ENCODE measurements around the gene AP1B1. TPM values are rescaled to one million over a fixed set of nuclear protein-coding genes. Genes with fewer than 3 reads are reported as not detected.
A peak's percentile ranks its signal among the peaks of the same experiment; 100 is the strongest.

The AP1B1 gene
- total RNA-seq, 1 experiment from 2014 or later: 119 TPM

GRCh38 chr22:29302681-29303465 lies 85.5 kb downstream of the AP1B1 start:
- peak; percentile 59 for DNase-seq
- Histone ChIP-seq H3K36me3 (replicated peaks; ENCODE audit: control insufficient read depth, insufficient read depth, low read length) (peaks cover 18% of the 10 kb centered on the region), H3K4me3 (ENCODE audit: insufficient read depth, low read depth, low read length) (no peak overlapping the region), H3K27me3 (ENCODE audit: control insufficient read depth, insufficient read depth, low read length) (no peaks in the 10 kb centered on the region)

- H3K4me3 ChIP-seq (ENCODE audit: insufficient read depth, low read depth, low read length): no peak overlapping the region
- no peaks in the 10 kb centered on the region for H3K27me3 ChIP-seq (ENCODE audit: control insufficient read depth, insufficient read depth, low read length)
- DNase-seq: no peak
- H3K36me3 ChIP-seq (replicated peaks; ENCODE audit: control insufficient read depth, insufficient read depth, low read length): peaks cover 24% of the 10 kb centered on the region
Observed at GRCh38 chr22:29302402-29302680, 86.0 kb downstream of the AP1B1 start.

GRCh38 chr22:29301716-29302401 lies 86.5 kb downstream of the AP1B1 start:
- peak; percentile 48 for DNase-seq
- H3K36me3 ChIP-seq (replicated peaks; ENCODE audit: control insufficient read depth, insufficient read depth, low read length): peaks cover 29% of the 10 kb centered on the region

GRCh38 chr22:29300807-29301601 lies 87.4 kb downstream of the AP1B1 start:
- H3K36me3 ChIP-seq (replicated peaks; ENCODE audit: control insufficient read depth, insufficient read depth, low read length): peaks cover 37% of the 10 kb centered on the region
- H3K4me3 ChIP-seq (ENCODE audit: insufficient read depth, low read depth, low read length): no peak overlapping the region
- peak; percentile 39 for DNase-seq
- H3K27me3 ChIP-seq (ENCODE audit: control insufficient read depth, insufficient read depth, low read length): no peaks in the 10 kb centered on the region

More at GRCh38 chr22:29301716-29302401, 86.5 kb downstream of the AP1B1 start:
- no peaks in the 10 kb centered on the region for H3K27me3 ChIP-seq (ENCODE audit: control insufficient read depth, insufficient read depth, low read length)
- no peak overlapping the region for H3K4me3 ChIP-seq (ENCODE audit: insufficient read depth, low read depth, low read length)

GRCh38 chr22:29300467-29300806 lies 87.9 kb downstream of the AP1B1 start:
- DNase-seq: no peak
- H3K4me3 ChIP-seq (ENCODE audit: insufficient read depth, low read depth, low read length): no peak overlapping the region
- H3K36me3 ChIP-seq (replicated peaks; ENCODE audit: control insufficient read depth, insufficient read depth, low read length): peaks cover 42% of the 10 kb centered on the region
- no peaks in the 10 kb centered on the region for H3K27me3 ChIP-seq (ENCODE audit: control insufficient read depth, insufficient read depth, low read length)

GRCh38 chr22:29299136-29299900 lies 89.1 kb downstream of the AP1B1 start:
- no peak for DNase-seq
- H3K27me3 ChIP-seq (ENCODE audit: control insufficient read depth, insufficient read depth, low read length): no peaks in the 10 kb centered on the region
- no peak overlapping the region for H3K4me3 ChIP-seq (ENCODE audit: insufficient read depth, low read depth, low read length)
- H3K36me3 ChIP-seq (replicated peaks; ENCODE audit: control insufficient read depth, insufficient read depth, low read length): peaks cover 47% of the 10 kb centered on the region

- peaks cover 51% of the 10 kb centered on the region for H3K36me3 ChIP-seq (replicated peaks; ENCODE audit: control insufficient read depth, insufficient read depth, low read length)
- no peak for DNase-seq
- H3K4me3 ChIP-seq (ENCODE audit: insufficient read depth, low read depth, low read length): no peak overlapping the region
- no peaks in the 10 kb centered on the region for H3K27me3 ChIP-seq (ENCODE audit: control insufficient read depth, insufficient read depth, low read length)
Observed at GRCh38 chr22:29298641-29299040, 89.7 kb downstream of the AP1B1 start.

GRCh38 chr22:29292379-29292778 lies 96.0 kb downstream of the AP1B1 start:
- no peaks in the 10 kb centered on the region for H3K27me3 ChIP-seq (ENCODE audit: control insufficient read depth, insufficient read depth, low read length)
- no peak overlapping the region for H3K4me3 ChIP-seq (ENCODE audit: insufficient read depth, low read depth, low read length)
- DNase-seq: no peak
- H3K36me3 ChIP-seq (replicated peaks; ENCODE audit: control insufficient read depth, insufficient read depth, low read length): peaks cover 64% of the 10 kb centered on the region

GRCh38 chr22:29291215-29291614 lies 97.2 kb downstream of the AP1B1 start:
- Histone ChIP-seq H3K36me3 (replicated peaks; ENCODE audit: control insufficient read depth, insufficient read depth, low read length) (peaks cover 58% of the 10 kb centered on the region), H3K27me3 (ENCODE audit: control insufficient read depth, insufficient read depth, low read length) (no peaks in the 10 kb centered on the region), H3K4me3 (ENCODE audit: insufficient read depth, low read depth, low read length) (no peak overlapping the region)
- DNase-seq: no peak

GRCh38 chr22:29290061-29290460 lies 98.3 kb downstream of the AP1B1 start:
- peaks cover 52% of the 10 kb centered on the region for H3K36me3 ChIP-seq (replicated peaks; ENCODE audit: control insufficient read depth, insufficient read depth, low read length)
- DNase-seq: no peak
- no peaks in the 10 kb centered on the region for H3K27me3 ChIP-seq (ENCODE audit: control insufficient read depth, insufficient read depth, low read length)
- H3K4me3 ChIP-seq (ENCODE audit: insufficient read depth, low read depth, low read length): no peak overlapping the region

GRCh38 chr22:29288837-29289236 lies 99.5 kb downstream of the AP1B1 start:
- Histone ChIP-seq H3K27me3 (ENCODE audit: control insufficient read depth, insufficient read depth, low read length) (no peaks in the 10 kb centered on the region), H3K36me3 (replicated peaks; ENCODE audit: control insufficient read depth, insufficient read depth, low read length) (peaks cover 54% of the 10 kb centered on the region), H3K4me3 (ENCODE audit: insufficient read depth, low read depth, low read length) (no peak overlapping the region)
- DNase-seq: no peak

GRCh38 chr22:29284196-29284595 lies 104.2 kb downstream of the AP1B1 start:
- no peak for DNase-seq
- Histone ChIP-seq H3K4me3 (ENCODE audit: insufficient read depth, low read depth, low read length) (no peak overlapping the region), H3K27me3 (ENCODE audit: control insufficient read depth, insufficient read depth, low read length) (no peaks in the 10 kb centered on the region), H3K36me3 (replicated peaks; ENCODE audit: control insufficient read depth, insufficient read depth, low read length) (peaks cover 53% of the 10 kb centered on the region)

- H3K4me3 ChIP-seq (ENCODE audit: insufficient read depth, low read depth, low read length): no peak overlapping the region
- H3K27me3 ChIP-seq (ENCODE audit: control insufficient read depth, insufficient read depth, low read length): no peaks in the 10 kb centered on the region
- DNase-seq: no peak
- H3K36me3 ChIP-seq (replicated peaks; ENCODE audit: control insufficient read depth, insufficient read depth, low read length): peaks cover 55% of the 10 kb centered on the region
Observed at GRCh38 chr22:29277927-29278326, 110.4 kb downstream of the AP1B1 start.

Measured in H7 (cell line).